Fibroblast of skin of right quadriceps (primary cell): ENCODE data around the gene ZNF785.
"Not testable (repeated sequence)": the region's sequence is repeated elsewhere in the genome, so short reads cannot be mapped to it uniquely, and the experiment has no call there.

Experiments used
- DNase-seq: peaks from one replicate; pipeline ENCODE4 v3.0.0-alpha.2; 2013

Gene ZNF785

GRCh38 chr16:30561089-30561816 is 24.2 kb downstream of the ZNF785 start:
- no peak for DNase-seq

- DNase-seq = no peak
Observed at GRCh38 chr16:30559690-30560089, 25.8 kb downstream of the ZNF785 start.

- DNase-seq = no peak
Observed at GRCh38 chr16:30558789-30559377, 26.6 kb downstream of the ZNF785 start.

GRCh38 chr16:30557957-30558788 is 27.3 kb downstream of the ZNF785 start, which contains the start of gene ZNF764:
TSS of gene ZNF764 (minus strand) at chr16:30558374. CDS start at chr16:30558182, 192 bp downstream.
- DNase-seq = peak; percentile 99

- no peak for DNase-seq
Observed at GRCh38 chr16:30557707-30557956, 27.9 kb downstream of the ZNF785 start.

GRCh38 chr16:30556125-30556473 is 29.4 kb downstream of the ZNF785 start:
- no peak for DNase-seq

GRCh38 chr16:30555315-30556124 is 30.0 kb downstream of the ZNF785 start:
- DNase-seq = no peak

- DNase-seq = no peak
Observed at GRCh38 chr16:30554557-30555314, 30.8 kb downstream of the ZNF785 start.

GRCh38 chr16:30553393-30553899 is 32.1 kb downstream of the ZNF785 start:
- no peak for DNase-seq

GRCh38 chr16:30552956-30553355 is 32.5 kb downstream of the ZNF785 start:
- DNase-seq = no peak

GRCh38 chr16:30551781-30552180 is 33.7 kb downstream of the ZNF785 start:
- DNase-seq = no peak

GRCh38 chr16:30548416-30549253 is 36.9 kb downstream of the ZNF785 start:
- no peak for DNase-seq

- no peak for DNase-seq
Observed at GRCh38 chr16:30546115-30546514, 39.4 kb downstream of the ZNF785 start.

- DNase-seq = no peak
Observed at GRCh38 chr16:30543067-30543466, 42.4 kb downstream of the ZNF785 start.

GRCh38 chr16:30541502-30542329 is 43.8 kb downstream of the ZNF785 start:
- peak; percentile 65 for DNase-seq

- not testable (repeated sequence) for DNase-seq
Observed at GRCh38 chr16:30540916-30541464, 44.5 kb downstream of the ZNF785 start.

GRCh38 chr16:30539986-30540526 is 45.4 kb downstream of the ZNF785 start:
- DNase-seq = not testable (repeated sequence)

GRCh38 chr16:30539000-30539964 is 46.2 kb downstream of the ZNF785 start:
- no peak for DNase-seq
